NCI-H345 (cell line): ENCODE measurements around the gene DNTT.

Experiments
- DNase-seq: peaks from one replicate; lab custom pipeline; 2025; lab: John Stamatoyannopoulos, UW

DNTT gene

DNA sequence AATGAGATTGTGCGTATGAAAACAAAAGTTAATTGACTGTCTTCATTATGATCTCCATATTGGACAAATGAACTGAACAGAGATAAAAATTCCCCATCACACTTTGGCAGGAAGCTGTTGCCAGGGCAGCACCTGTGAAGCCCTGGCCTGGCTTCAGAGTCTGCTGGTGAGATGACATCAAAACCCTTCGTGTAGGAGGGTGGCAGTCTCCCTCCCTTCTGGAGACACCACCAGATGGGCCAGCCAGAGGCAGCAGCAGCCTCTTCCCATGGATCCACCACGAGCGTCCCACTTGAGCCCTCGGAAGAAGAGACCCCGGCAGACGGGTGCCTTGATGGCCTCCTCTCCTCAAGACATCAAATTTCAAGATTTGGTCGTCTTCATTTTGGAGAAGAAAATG lies at the start of gene DNTT:
Gene DNTT, plus strand, starts transcription at position 205 of the 400 bp plus-strand sequence. Its CDS starts 64 bp downstream, at position 269.
- no peak for DNase-seq

- no peak for DNase-seq
These were observed 49.3 kb upstream of the DNTT start for GRCh38 chr10:96254976-96255375.

- DNase-seq, result no peak
These were observed 48.5 kb upstream of the DNTT start for GRCh38 chr10:96255549-96256333.

GRCh38 chr10:96257944-96258343 lies 46.3 kb upstream of the DNTT start:
- DNase-seq, result no peak

GRCh38 chr10:96259150-96259549 lies 45.1 kb upstream of the DNTT start:
- DNase-seq, result no peak

DNA sequence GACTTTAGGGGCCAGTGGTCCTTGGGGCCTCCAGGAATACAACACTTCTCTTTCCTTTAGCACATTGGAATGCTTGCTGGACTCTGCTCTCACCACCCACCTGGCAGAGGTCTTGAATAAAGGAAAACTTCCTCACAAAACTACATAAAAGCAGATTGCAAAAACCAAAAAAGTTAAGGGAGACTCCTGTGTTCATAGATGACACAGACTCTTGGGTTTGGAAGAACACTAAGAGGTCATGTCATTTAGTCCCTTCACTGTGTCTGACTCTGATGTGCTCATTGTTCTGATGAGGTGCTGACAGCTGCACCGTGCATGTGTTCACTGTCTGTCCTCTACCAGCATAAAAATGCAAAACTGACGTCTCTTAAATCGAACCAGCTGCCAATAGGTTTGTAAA lies 44.2 kb upstream of the DNTT start:
- no peak for DNase-seq

DNA sequence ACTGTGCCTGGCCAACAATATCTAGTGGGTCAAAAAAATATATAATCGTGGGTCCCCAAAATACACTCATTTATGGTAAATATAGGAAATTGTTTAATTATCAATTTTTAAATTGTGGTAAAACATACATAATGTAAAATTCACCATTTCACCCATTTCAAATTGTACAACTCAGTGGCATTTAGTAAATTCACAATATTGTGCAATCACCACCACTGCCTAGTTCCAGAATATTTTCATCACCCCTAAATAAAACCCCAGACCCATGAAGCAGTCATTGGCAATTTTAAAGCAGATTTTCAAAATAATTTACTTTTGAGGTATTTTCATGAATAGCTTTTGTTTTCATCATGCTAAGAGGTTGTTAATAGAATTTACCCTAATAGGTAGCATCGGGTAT lies 43.1 kb upstream of the DNTT start:
- no peak for DNase-seq

DNA sequence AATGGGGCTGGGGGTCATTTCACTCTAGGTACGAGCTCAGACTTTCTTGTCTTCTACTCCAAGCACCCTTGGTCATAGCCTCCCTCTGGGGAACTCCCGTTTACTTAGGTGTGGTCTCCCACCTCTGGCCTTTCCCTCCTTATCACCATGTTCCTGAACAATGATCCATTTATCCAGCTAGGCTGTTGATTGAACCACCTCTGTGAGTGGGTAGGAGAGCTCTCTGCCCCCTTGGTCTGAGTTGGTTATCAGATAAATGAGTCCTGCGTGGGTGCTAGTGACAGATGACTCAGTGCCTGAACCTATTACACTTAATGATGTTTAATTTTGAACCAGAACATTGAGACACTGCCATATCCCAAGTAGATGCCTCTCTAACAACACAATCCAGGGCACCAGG lies 42.3 kb upstream of the DNTT start:
- DNase-seq, result no peak

DNA sequence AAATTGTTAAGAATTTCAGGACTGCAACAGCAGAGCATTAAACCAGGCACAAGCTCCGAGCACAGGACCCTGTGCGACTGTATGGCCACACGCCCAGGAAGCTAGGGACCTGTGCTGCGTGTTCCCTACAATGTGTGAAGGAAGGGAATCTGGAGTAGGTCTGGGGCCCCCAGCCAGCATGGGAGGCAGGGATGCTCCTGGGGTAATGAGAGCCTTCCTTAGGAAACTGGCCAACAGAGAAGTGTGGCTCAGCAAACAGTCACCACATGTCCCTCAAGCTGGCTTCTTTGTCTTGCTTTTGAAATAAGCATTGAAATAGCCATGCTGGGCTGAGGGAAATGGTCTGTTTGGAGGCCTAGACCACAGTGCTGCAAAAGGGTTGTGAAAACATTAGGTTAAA lies 41.1 kb upstream of the DNTT start:
- DNase-seq, result no peak

DNA sequence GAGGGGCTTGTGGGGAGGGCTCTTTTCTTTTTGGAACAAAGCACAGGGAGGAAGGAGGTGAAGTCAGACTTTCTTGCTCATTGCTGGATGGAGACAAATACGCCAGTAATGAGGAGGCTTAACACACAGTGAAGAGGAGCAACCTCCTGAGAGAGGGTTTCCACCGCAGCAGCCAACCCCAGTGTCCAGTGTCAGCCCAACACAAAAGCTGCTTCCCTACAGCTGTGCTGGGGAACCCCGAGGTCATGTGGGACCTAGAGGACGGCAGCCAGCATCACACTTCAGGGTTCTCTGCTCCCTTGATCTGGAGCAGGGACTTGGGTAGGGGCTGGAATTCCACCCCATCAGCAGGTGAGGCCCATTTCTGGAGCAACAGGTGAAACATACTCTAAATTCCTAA lies 40.6 kb upstream of the DNTT start:
- no peak for DNase-seq

DNA sequence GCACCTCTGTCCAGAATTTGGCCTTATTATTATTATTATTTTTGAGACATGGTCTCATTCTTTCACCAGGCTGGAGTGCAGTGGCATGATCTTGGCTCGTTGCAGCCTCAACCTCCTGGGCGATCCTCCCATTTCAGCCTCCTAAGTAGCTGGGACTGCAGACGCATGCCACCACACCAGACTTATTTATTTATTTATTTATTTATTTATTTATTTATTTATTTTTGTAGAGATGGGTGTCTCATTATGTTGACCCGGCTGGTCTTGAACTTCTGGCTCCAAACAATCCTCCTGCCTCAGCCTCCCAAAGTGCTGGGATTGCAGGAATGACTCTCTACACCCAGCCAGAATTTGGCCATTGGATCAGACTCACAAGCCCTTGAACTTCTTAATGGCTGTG lies 39.3 kb upstream of the DNTT start:
- no peak for DNase-seq

DNA sequence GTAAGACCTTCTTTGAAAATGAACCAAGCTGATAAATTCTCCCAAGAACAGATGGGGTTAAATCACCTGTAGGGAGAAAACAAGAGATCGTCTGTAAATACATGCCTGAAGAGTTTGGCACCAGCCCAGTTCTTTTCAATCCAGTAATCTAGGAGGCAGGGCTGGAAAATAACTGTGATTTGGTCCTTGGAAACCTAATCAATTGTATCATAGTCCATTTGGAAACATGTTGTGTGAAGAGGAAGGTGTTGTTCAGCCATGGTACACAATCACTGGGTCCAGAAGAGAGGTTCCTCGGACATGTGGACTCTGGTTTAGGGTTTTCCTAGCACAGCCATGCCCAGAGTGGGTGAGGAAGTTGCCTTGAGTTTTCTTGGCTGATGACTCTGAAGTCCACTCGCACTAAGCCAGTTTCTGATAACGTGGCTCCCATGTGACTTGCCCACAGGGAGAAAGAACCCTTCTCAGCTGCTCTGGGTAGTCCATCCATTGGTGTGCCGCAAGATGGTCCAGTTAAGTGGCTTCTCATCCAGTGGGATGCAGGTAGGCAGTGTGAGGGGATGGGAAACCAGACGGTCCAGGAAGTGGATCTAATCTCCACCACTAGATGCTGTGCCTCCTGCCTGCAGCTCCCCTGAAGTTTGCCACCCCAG lies 38.0 kb upstream of the DNTT start:
- DNase-seq, result peak; percentile 44

GRCh38 chr10:96267234-96267705 lies 37.0 kb upstream of the DNTT start:
- DNase-seq, result no peak

DNA sequence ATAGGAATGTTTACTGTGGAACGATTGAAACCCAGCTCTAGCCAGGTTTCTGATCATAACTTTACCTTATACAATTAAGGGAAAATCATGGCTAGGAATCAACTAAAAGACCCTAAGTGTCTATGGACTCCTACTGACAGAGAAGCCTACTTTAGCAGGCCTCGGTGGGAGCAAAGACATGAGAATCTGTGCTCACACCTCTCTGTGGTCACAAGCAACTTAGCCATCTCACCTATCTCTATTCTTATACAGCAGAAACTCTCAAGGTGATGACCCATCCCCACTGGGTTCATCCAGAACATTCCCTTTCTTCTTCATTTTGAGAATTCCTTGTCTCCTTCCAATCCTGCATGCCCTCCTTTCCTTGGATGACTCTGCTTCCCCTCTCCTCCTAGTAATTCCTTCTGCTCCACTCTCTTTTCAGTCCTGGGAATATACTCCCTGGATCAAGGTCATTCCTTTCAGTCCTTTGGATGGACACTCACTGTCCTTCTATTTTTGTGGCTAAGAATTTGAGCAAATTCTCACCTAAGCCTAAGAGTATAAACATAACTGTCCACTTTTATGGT lies 35.8 kb upstream of the DNTT start:
- DNase-seq, result no peak

DNA sequence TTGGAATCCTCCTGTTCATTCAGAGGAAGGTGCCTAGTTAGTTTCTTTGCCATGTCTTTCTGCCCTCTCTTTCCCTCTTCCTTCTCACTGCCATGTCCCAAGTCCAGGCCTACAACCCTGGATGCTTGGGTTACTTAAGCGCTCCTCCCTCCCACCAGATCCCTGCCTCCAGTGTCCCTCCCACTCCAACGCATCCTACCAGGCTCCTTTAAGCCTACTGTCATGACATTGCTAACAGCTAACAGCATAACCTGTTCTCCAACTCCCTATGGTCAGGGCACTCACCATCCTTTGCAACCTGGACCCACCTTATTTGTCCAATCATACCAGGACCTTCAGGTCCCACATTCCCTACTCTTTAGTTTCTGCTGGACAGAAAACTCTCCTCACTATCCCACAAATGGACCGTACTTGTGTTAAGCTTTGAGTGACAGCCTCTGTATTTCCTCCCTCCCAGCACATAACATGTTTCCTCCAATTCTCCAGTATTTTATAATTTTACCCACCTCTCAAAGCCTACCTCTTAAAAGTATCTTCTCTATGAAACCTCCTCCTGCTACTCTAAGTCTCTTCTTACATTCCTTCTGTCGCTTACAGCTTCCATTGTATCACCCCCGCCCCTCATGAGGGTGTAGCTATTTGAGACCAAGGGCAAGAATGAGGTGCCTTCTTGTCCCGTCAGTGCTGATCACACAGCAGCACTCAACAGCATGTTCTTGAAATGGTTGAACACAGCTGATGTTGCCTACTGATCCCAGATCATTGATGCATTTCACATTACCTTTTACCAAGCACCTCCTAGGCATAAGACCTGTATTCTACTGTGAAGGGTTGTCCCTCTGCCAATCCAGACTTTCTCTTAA lies 34.6 kb upstream of the DNTT start:
- no peak for DNase-seq

DNA sequence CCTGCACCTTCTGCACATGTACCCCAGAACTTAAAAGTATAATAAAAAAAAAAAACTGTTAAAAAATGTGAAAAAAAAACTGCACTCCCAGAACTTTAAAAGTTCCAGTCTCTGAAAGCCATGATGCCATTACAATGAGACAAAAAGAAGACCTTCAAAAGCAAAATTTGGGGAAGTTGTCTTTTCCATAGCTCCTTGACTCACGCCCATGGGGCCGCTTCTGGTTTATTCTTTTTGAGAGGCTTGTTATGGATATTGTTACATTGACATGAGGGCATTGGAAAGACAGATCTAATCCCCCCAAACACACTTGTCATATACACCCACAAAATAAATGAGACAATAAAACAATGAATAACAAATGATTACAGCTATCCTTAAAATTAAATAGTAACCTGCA lies 33.7 kb upstream of the DNTT start:
- DNase-seq, result no peak

GRCh38 chr10:96271016-96271815 lies 33.0 kb upstream of the DNTT start, which contains the start of gene BLNK:
Gene BLNK, minus strand, starts transcription at chr10:96271569. Its CDS starts 171 bp downstream, at chr10:96271398.
- no peak for DNase-seq

DNA sequence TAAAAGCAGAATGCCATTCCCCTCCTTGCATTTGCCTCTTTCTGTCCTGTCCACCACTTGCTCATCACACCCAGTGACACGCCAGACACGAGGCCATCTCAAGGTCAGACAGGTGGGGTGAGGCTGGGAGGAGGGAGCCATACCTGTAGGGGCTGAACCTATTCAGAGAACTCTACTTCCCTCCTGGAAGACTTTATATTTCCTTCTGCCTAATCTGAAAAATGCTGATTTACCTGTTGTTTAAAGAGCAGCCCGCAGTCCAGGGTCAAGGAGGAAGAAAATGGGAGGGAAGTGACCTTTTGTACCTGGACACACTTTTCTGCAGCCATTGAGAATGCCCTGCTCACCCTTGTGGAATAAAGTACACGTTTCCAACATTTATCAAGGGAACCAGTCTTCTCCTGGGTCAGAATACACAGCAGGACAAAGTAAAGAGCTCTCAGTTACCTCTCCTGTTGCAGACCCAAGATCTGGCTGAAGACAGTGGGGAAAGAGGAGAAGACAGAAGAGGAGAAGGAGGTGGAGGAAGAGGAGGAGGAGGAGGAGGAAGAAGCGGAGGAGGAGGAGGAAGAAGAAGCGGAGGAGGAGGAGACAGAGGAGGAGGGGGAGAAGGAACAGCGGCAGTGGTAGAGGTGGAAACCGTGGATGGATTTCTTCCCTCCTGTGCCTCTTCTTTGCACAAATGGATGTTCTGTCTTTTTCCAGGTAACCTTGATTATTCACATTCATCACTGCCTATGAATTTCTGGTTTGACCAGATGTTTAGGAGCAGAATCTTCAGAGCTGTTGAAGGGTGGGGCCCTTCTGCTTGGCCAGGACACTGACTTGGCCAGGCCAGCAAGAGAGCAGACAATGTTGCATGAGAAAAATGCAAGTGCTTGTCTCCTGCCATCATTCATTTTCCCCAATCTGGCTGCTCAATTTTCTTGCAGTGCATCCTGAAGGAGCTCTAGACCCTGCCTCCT lies 31.6 kb upstream of the DNTT start:
- no peak for DNase-seq

DNA sequence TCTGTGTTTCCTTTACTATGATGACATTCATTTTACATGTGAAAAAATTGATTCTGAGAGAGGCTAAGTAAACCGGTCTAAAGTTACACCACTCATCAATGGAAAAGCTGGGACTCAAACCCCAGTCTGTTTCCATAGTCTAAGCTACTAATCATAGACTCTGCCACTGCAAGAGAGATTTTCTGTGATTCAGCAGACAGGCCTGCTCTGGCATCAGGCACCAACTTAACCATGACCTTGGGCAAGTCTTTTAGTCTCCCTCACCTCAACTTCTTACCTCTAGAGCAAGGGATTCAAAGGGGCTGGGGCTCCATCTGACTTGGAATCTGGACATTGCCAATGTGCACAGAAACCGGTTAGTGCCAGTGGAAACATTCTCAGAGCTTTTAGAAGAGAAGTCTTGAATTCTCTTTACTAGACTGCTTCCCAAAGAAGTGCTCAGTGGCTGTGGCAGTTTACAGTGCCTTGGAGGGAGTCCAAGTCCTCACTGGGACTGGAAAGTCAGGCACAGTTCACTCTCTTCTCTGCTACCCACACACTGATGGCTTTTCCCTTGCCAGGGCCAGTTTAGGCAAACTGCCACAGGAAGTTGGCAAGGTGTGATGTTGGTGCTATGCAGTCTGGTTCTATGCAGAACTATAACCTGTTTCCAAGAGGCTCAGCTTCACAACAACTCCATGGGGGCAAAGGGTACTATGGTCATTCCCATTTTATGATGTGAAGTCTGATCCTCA lies 28.4 kb upstream of the DNTT start:
- DNase-seq, result no peak
